Right ventricle myocardium inferior (tissue), 1 donor: ENCODE results near the gene CAMKMT. TPM values are rescaled to one million over a fixed set of nuclear protein-coding genes. Genes with fewer than 3 reads are reported as not detected.

Source experiments
- ATAC-seq: fragments of 200-7000 bp; cut with Tn5 transposase; one replicate; pipeline ENCODE4 v1.9.1; 2020; ENCODE audit warnings: mild to moderate bottlenecking, moderate library complexity
- DNase-seq: peaks from one replicate; pipeline ENCODE4 v3.0.0; 2021; ENCODE audit errors: missing footprints
- intact Hi-C: fragments of 100-400 bp; cut with DNase I; formaldehyde crosslinking; loops from one replicate; pipeline ENCODE4 v1.11.0; 2022
- long read RNA-seq: library from polyadenylated mRNA; unstranded; transcript quantifications from one replicate; pipeline ENCODE4 v2.0.0, GENCODE V29; 2021
- total RNA-seq: library from RNA; stranded (reverse); fragmentation: NEBNext Ultra II Directional; extraction: Animal tissue kit (Norgen Biotek cat#: 25700); gene quantifications from one replicate; pipeline ENCODE4 v1.2.1, GENCODE V29; 2021
- donor health status: DM: no; HTN: yes; CAD: no; lungs with severe emphysema.

CAMKMT gene
- total RNA-seq: 4.6 TPM
- long read RNA-seq: 0 reads

- intact Hi-C loops: loop anchor here (5.0 to 10.0 kb wide), 3 partner anchors 34 to 277 kb away; partner anchors contain the start of gene PPM1B
- ATAC-seq (peak; percentile 98), DNase-seq (peak; percentile 99)
These were observed at the start of gene CAMKMT, which contains the start of gene PREPL for GRCh38 chr2:44361330-44362206. CAMKMT (plus strand) TSS chr2:44361947. PREPL (minus strand) TSS chr2:44361494; CDS start chr2:44346342, 15,152 bp downstream.

- ATAC-seq: no peak
- intact Hi-C loops: no loop called here
- no peak for DNase-seq
These were observed 47.4 kb upstream of the CAMKMT start for GRCh38 chr2:44314362-44314761.

- intact Hi-C loops: no loop called here
- ATAC-seq: no peak
- DNase-seq: no peak
These were observed 45.8 kb upstream of the CAMKMT start for GRCh38 chr2:44315945-44316344.

GRCh38 chr2:44320832-44321231, 40.9 kb upstream of the CAMKMT start:
- DNase-seq (no peak), ATAC-seq (no peak)
- intact Hi-C loops: no loop called here

- DNase-seq (no peak), ATAC-seq (no peak)
- intact Hi-C loops: no loop called here
These were observed 40.4 kb upstream of the CAMKMT start for GRCh38 chr2:44321360-44321759.

GRCh38 chr2:44324971-44325426, 36.7 kb upstream of the CAMKMT start:
- DNase-seq (no peak), ATAC-seq (peak; percentile 85)
- intact Hi-C loops: loop anchor here (5.0 kb wide), 1 partner anchor 37 kb away; the partner anchor contains the start of genes CAMKMT and PREPL

- DNase-seq (no peak), ATAC-seq (peak; percentile 58)
- intact Hi-C loops: loop anchor here (5.0 kb wide), 1 partner anchor 36 kb away; the partner anchor contains the start of genes CAMKMT and PREPL
These were observed 35.9 kb upstream of the CAMKMT start for GRCh38 chr2:44325897-44326296.

- DNase-seq: no peak
- ATAC-seq: no peak
- intact Hi-C loops: loop anchor here (5.0 kb wide), 1 partner anchor 36 kb away; the partner anchor contains the start of genes CAMKMT and PREPL
These were observed 35.0 kb upstream of the CAMKMT start for GRCh38 chr2:44326548-44327264.

GRCh38 chr2:44328750-44329149, 33.0 kb upstream of the CAMKMT start:
- no peak for ATAC-seq
- DNase-seq: no peak
- intact Hi-C loops: loop anchor here (5.0 kb wide), 1 partner anchor 34 kb away; the partner anchor contains the start of genes CAMKMT and PREPL

GRCh38 chr2:44329343-44329742, 32.4 kb upstream of the CAMKMT start:
- intact Hi-C loops: loop anchor here (5.0 kb wide), 1 partner anchor 33 kb away; the partner anchor contains the start of genes CAMKMT and PREPL
- no peak for ATAC-seq
- no peak for DNase-seq

GRCh38 chr2:44330801-44331200, 30.9 kb upstream of the CAMKMT start:
- ATAC-seq (no peak), DNase-seq (no peak)
- intact Hi-C loops: no loop called here

GRCh38 chr2:44333994-44334393, 27.8 kb upstream of the CAMKMT start:
- DNase-seq (no peak), ATAC-seq (no peak)
- intact Hi-C loops: no loop called here

GRCh38 chr2:44335806-44336538, 25.8 kb upstream of the CAMKMT start:
- ATAC-seq (no peak), DNase-seq (no peak)
- intact Hi-C loops: no loop called here

- no peak for ATAC-seq
- intact Hi-C loops: no loop called here
These were observed 18.9 kb upstream of the CAMKMT start for GRCh38 chr2:44342854-44343253.

GRCh38 chr2:44347526-44347925, 14.2 kb upstream of the CAMKMT start:
- intact Hi-C loops: no loop called here
- ATAC-seq (no peak), DNase-seq (no peak)

More at GRCh38 chr2:44342854-44343253, 18.9 kb upstream of the CAMKMT start:
- no peak for DNase-seq

GRCh38 chr2:44348400-44348799, 13.3 kb upstream of the CAMKMT start:
- DNase-seq (no peak), ATAC-seq (peak; percentile 58)
- intact Hi-C loops: no loop called here

GRCh38 chr2:44349506-44349905, 12.2 kb upstream of the CAMKMT start:
- peak; percentile 62 for DNase-seq
- no peak for ATAC-seq
- intact Hi-C loops: no loop called here

GRCh38 chr2:44351088-44351487, 10.7 kb upstream of the CAMKMT start:
- intact Hi-C loops: no loop called here
- no peak for DNase-seq
- peak; percentile 29 for ATAC-seq

- ATAC-seq (peak; percentile 67), DNase-seq (no peak)
- intact Hi-C loops: no loop called here
These were observed 10.1 kb upstream of the CAMKMT start for GRCh38 chr2:44351676-44352075.
